ENCODE data around the gene SLC32A1. TPM values are rescaled to one million over a fixed set of nuclear protein-coding genes. Genes with fewer than 3 reads are reported as not detected.
A peak's percentile ranks its signal among the peaks of the same experiment; 100 is the strongest.

SLC32A1 gene
- total RNA-seq, 1 donor from 2014 or later = not detected

DNA sequence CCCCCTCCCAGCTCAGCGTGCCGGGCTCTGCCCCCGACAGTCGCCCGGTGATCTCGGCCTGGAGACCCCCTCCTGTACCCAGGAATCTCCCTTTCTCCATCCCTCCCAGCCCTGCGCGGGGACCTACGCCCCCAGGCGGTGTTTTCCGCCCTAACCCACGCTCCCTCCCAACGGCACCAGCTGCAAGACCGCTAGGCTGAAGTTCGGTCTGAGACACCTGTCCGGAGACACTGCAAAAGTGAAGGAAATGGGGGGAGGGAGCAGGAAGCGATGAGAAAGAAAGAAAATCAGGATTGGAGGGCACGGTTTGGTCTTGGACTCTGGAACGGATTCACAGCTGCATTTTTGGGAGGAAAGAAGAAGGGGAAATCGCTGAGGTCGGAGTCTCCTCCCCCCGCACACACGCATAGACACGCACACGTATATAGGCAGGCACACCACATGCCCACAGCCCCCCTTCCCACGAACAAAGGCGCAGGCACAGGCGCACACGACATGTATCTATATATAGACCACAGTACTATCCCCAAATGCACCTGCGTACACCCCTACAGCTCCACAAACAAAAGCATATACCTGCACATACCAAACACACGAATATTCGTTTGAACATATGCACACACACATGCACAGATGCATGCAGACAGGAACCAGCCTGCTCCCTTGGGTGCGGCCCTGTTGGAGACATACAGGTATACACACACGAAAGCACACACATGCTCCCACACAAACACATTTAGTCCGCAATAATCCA lies 1.0 kb downstream of the SLC32A1 start:
- Histone ChIP-seq H3K4me3 (ENCODE audit: insufficient read depth, low read depth, low read length) (no peak overlapping the region), H3K9ac (ENCODE audit: low read length) (no peak overlapping the region), H3K9me3 (ENCODE audit: insufficient read depth, low read depth, low read length) (peaks cover 9% of the 10 kb centered on the region), H3K27me3 (ENCODE audit: insufficient read depth, low read length) (peaks cover 92% of the 10 kb centered on the region), H3K27ac (ENCODE audit: low read depth, low read length) (no peak overlapping the region), H3K79me2 (ENCODE audit: insufficient read depth, low read length) (no peaks in the 10 kb centered on the region), H3K36me3 (ENCODE audit: insufficient read depth, low read length) (no peaks in the 10 kb centered on the region), H3K4me1 (ENCODE audit: insufficient read depth, low read length) (no peaks in the 10 kb centered on the region), H3K4me2 (ENCODE audit: low read length) (no peak overlapping the region), H4K20me1 (ENCODE audit: insufficient read depth, low read length) (peaks cover 16% of the 10 kb centered on the region), H2AFZ (ENCODE audit: low read depth, low read length) (no peak overlapping the region)
- TF ChIP-seq, protein P1, sequence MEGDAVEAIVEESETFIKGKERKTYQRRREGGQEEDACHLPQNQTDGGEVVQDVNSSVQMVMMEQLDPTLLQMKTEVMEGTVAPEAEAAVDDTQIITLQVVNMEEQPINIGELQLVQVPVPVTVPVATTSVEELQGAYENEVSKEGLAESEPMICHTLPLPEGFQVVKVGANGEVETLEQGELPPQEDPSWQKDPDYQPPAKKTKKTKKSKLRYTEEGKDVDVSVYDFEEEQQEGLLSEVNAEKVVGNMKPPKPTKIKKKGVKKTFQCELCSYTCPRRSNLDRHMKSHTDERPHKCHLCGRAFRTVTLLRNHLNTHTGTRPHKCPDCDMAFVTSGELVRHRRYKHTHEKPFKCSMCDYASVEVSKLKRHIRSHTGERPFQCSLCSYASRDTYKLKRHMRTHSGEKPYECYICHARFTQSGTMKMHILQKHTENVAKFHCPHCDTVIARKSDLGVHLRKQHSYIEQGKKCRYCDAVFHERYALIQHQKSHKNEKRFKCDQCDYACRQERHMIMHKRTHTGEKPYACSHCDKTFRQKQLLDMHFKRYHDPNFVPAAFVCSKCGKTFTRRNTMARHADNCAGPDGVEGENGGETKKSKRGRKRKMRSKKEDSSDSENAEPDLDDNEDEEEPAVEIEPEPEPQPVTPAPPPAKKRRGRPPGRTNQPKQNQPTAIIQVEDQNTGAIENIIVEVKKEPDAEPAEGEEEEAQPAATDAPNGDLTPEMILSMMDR (IDR thresholded peaks at IDR 0.05; ENCODE audit: insufficient read depth, low read depth, low read length) = no peak
- TF ChIP-seq EZH2 (IDR thresholded peaks at IDR 0.05; ENCODE audit: insufficient read depth, low read length) = peak; percentile 78
- peak overlapping the region; percentile 80 for H3K27ac Mint-ChIP-seq (ENCODE audit: unreplicated experiment)
- DNase-seq (ENCODE audit: low read depth) = no peak
- no peak overlapping the region for H3K4me3 Mint-ChIP-seq (ENCODE audit: unreplicated experiment)
- H3K4me1 Mint-ChIP-seq (ENCODE audit: low read depth, unreplicated experiment) = peaks cover 4% of the 10 kb centered on the region
- no peak for FAIRE-seq
- peaks cover 85% of the 10 kb centered on the region for H3K27me3 Mint-ChIP-seq (ENCODE audit: low read depth, unreplicated experiment)
- peaks cover 11% of the 10 kb centered on the region for H3K36me3 Mint-ChIP-seq (ENCODE audit: low read depth, unreplicated experiment)
- peaks cover 53% of the 10 kb centered on the region for H3K9me3 Mint-ChIP-seq (ENCODE audit: unreplicated experiment)

DNA sequence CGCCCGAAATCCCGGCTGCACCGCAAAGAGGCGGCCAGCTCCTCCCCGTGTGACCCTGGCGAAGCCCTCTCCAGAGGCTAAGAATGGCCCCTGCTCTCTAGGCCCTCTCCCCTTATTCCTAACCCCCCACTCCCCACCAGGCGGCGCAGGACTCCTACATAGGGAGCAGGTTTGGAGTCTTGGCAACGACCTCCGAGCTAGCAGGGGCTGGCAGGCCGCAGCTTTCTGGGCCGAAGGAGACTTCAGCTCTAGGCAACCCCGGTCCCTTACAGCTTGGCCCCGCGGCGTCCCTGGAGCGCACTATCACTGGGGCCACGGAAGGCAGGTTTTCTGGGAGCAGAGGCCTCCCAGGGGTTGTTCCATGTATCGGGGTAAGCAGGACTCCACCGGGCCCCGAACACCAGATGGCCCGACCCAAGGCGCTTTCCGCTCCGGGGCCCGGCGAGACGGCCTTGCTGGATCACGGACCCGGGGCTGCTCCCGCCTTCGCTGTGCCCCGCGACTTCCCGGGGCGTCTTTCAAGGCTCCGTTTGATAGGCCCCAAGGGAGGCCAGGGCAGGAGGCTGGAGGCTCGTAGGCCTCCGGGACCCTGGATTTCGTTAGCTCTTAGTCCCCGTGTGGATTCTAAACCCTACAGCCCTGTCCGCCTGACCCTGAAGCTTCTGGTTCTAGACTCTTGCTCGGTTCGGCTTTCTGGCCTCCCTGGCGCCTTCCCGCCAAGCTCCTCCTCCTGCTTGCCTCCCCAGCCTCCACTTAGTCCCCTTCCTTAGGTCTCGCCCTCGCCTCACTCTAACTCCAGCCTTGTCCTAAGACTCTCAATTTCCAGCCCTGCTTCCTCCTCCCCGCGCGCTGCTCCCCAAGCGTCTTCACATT lies 1.9 kb downstream of the SLC32A1 start:
- no peaks in the 10 kb centered on the region for H3K36me3 ChIP-seq (ENCODE audit: insufficient read depth, low read length)
- H3K27me3 ChIP-seq (ENCODE audit: insufficient read depth, low read length) = peaks cover 92% of the 10 kb centered on the region
- H3K27ac ChIP-seq (ENCODE audit: low read depth, low read length) = no peak overlapping the region
- TF ChIP-seq, protein P1 (IDR thresholded peaks at IDR 0.05; ENCODE audit: insufficient read depth, low read depth, low read length) = peak; percentile 19
- no peak for TF ChIP-seq EZH2 (IDR thresholded peaks at IDR 0.05; ENCODE audit: insufficient read depth, low read length)
- Mint-ChIP-seq H3K36me3 (ENCODE audit: low read depth, unreplicated experiment) (peaks cover 11% of the 10 kb centered on the region), H3K9me3 (ENCODE audit: unreplicated experiment) (peaks cover 55% of the 10 kb centered on the region), H3K4me1 (ENCODE audit: low read depth, unreplicated experiment) (peaks cover 4% of the 10 kb centered on the region), H3K4me3 (ENCODE audit: unreplicated experiment) (no peak overlapping the region), H3K27me3 (ENCODE audit: low read depth, unreplicated experiment) (peaks cover 85% of the 10 kb centered on the region), H3K27ac (ENCODE audit: unreplicated experiment) (peak overlapping the region; percentile 89)
- no peak overlapping the region for H3K4me3 ChIP-seq (ENCODE audit: insufficient read depth, low read depth, low read length)
- H3K9ac ChIP-seq (ENCODE audit: low read length) = no peak overlapping the region
- FAIRE-seq = no peak
- H2AFZ ChIP-seq (ENCODE audit: low read depth, low read length) = no peak overlapping the region
- peaks cover 9% of the 10 kb centered on the region for H3K9me3 ChIP-seq (ENCODE audit: insufficient read depth, low read depth, low read length)
- H3K79me2 ChIP-seq (ENCODE audit: insufficient read depth, low read length) = no peaks in the 10 kb centered on the region
- no peak overlapping the region for H3K4me2 ChIP-seq (ENCODE audit: low read length)
- DNase-seq (ENCODE audit: low read depth) = no peak
- peaks cover under 1% of the 10 kb centered on the region for H3K4me1 ChIP-seq (ENCODE audit: insufficient read depth, low read length)
- peaks cover 16% of the 10 kb centered on the region for H4K20me1 ChIP-seq (ENCODE audit: insufficient read depth, low read length)

Data from astrocyte (in vitro differentiated cells and primary cell).